Neural cell (in vitro differentiated cells): ENCODE data around the gene ZNF473. TPM values are rescaled to one million over a fixed set of nuclear protein-coding genes. Genes with fewer than 3 reads are reported as not detected.
A peak's percentile ranks its signal among the peaks of the same experiment; 100 is the strongest.

Source experiments
- H2AFZ ChIP-seq: fragments of 200-600, 300-800 bp; sonication (generic), shearing (Covaris generic); 2 replicates; pipeline ENCODE4 v1.6.0; 2014; ENCODE audit warnings: low read depth, mild to moderate bottlenecking, antibody characterized with exemption, low read length, moderate library complexity
- H3F3A ChIP-seq: fragments of 200-600 bp; shearing (Covaris generic); 2 replicates; pipeline ENCODE4 v1.6.1; 2016; ENCODE audit warnings: mild to moderate bottlenecking, moderate library complexity, mixed read lengths, antibody characterized with exemption, low read length; ENCODE audit not compliant: insufficient read depth, poor library complexity, severe bottlenecking
- H3K27ac ChIP-seq: fragments of 200-600, 300-800 bp; sonication (generic), shearing (Covaris generic); 2 replicates; pipeline ENCODE4 v1.5.1; 2014; ENCODE audit warnings: mild to moderate bottlenecking, low read length, moderate library complexity
- H3K27me3 ChIP-seq: fragments of 300-800, 200-600 bp; sonication (generic), shearing (Covaris generic); 2 replicates; pipeline ENCODE4 v1.6.0; 2014; ENCODE audit warnings: mild to moderate bottlenecking, low read depth, low read length, moderate library complexity; ENCODE audit not compliant: insufficient read depth
- H3K36me3 ChIP-seq: fragments of 300-800, 200-600 bp; sonication (generic), shearing (Covaris generic); 2 replicates; pipeline ENCODE4 v1.5.1; 2014; ENCODE audit warnings: mild to moderate bottlenecking, antibody characterized with exemption, low read length, moderate library complexity; ENCODE audit not compliant: insufficient read depth
- H3K4me2 ChIP-seq: fragments of 300-800, 200-600 bp; sonication (generic), shearing (Covaris generic); 2 replicates; pipeline ENCODE4 v1.6.0; 2014; ENCODE audit warnings: mild to moderate bottlenecking, low read length
- H3K4me3 ChIP-seq: fragments of 300-800, 200-600 bp; sonication (generic), shearing (Covaris generic); 2 replicates; pipeline ENCODE4 v1.5.1; 2014; ENCODE audit warnings: mild to moderate bottlenecking, low read length, moderate library complexity
- H3K79me2 ChIP-seq: fragments of 200-600 bp; shearing (Covaris generic); replicated peaks from 2 replicates; pipeline ENCODE4 v1.6.0; 2014; ENCODE audit warnings: mild to moderate bottlenecking, low read length, moderate library complexity; ENCODE audit not compliant: insufficient read depth
- H3K9ac ChIP-seq: fragments of 300-800, 200-600 bp; sonication (generic), shearing (Covaris generic); 2 replicates; pipeline ENCODE4 v1.6.1; 2016; ENCODE audit warnings: mild to moderate bottlenecking, low read length, mixed read lengths
- H3K9me2 ChIP-seq: fragments of 200-600 bp; shearing (Covaris generic); 2 replicates; pipeline ENCODE4 v1.6.1; 2016; ENCODE audit warnings: mild to moderate bottlenecking, low read length, mixed read lengths; ENCODE audit not compliant: insufficient read depth
- H3K9me3 ChIP-seq: fragments of 200-600, 300-800 bp; sonication (generic), shearing (Covaris generic); 2 replicates; pipeline ENCODE4 v1.6.1; 2016; ENCODE audit warnings: mild to moderate bottlenecking, mixed run types, low read length, moderate library complexity, mixed read lengths
- H4K20me1 ChIP-seq: fragments of 200-600 bp; shearing (Covaris generic); 2 replicates; pipeline ENCODE4 v1.6.1; 2016; ENCODE audit warnings: mild to moderate bottlenecking, mixed run types; ENCODE audit not compliant: insufficient read depth
- CTCF ChIP-seq: fragments of 450-650 bp; IDR thresholded peaks from 2 replicates; pipeline ENCODE4 v1.5.1; 2014; ENCODE audit warnings: antibody characterized with exemption, mild to moderate bottlenecking, moderate library complexity; ENCODE audit not compliant: poor library complexity, severe bottlenecking
- EP300 ChIP-seq: fragments of 450-650 bp; conservative IDR thresholded peaks from 2 replicates; pipeline ENCODE4 v1.6.1; 2014; ENCODE audit warnings: antibody characterized with exemption, mild to moderate bottlenecking, moderate library complexity; ENCODE audit not compliant: poor library complexity, severe bottlenecking
- EZH2 ChIP-seq: fragments of 200-600, 300-800 bp; shearing (Covaris generic), sonication (generic); IDR thresholded peaks from 2 replicates; pipeline ENCODE4 v1.6.1; 2014; ENCODE audit warnings: antibody characterized with exemption, low read length, borderline replicate concordance, mild to moderate bottlenecking; ENCODE audit not compliant: insufficient read depth, poor library complexity, severe bottlenecking
- MXI1 ChIP-seq: fragments of 450-650 bp; conservative IDR thresholded peaks from 2 replicates; pipeline ENCODE4 v1.6.1; 2014; ENCODE audit warnings: antibody characterized with exemption, mild to moderate bottlenecking; ENCODE audit not compliant: poor library complexity, severe bottlenecking
- POLR2AphosphoS5 ChIP-seq: IDR thresholded peaks from 2 replicates; pipeline ENCODE4 v1.6.1; 2012
- RAD21 ChIP-seq: fragments of 450-650 bp; conservative IDR thresholded peaks from 2 replicates; pipeline ENCODE4 v1.6.1; 2014; ENCODE audit warnings: antibody characterized with exemption, mild to moderate bottlenecking, moderate library complexity
- REST ChIP-seq: IDR thresholded peaks from 2 replicates; pipeline ENCODE4 v1.6.1; 2012; ENCODE audit warnings: borderline replicate concordance
- SMC3 ChIP-seq: fragments of 450-650 bp; conservative IDR thresholded peaks from 2 replicates; pipeline ENCODE4 v1.6.1; 2014; ENCODE audit warnings: antibody characterized with exemption, mild to moderate bottlenecking, moderate library complexity; ENCODE audit not compliant: poor library complexity
- TAF1 ChIP-seq: IDR thresholded peaks from 2 replicates; pipeline ENCODE4 v1.6.1; 2012; ENCODE audit warnings: low read depth
- polyA plus RNA-seq: library from polyadenylated mRNA; depleted of rRNA; stranded (reverse); fragments of >200 nt; gene quantifications from 2 replicates; pipeline ENCODE4 v1.2.3, GENCODE V29; 2014

The ZNF473 gene
- polyA plus RNA-seq, 1 donor from 2014 or later, result 8.4 TPM

- H3K9ac ChIP-seq, result no peak overlapping the region
- no peaks in the 10 kb centered on the region for H3K27me3 ChIP-seq
- no peaks in the 10 kb centered on the region for H3K36me3 ChIP-seq
- H3K4me2 ChIP-seq, result no peak overlapping the region
- H3K4me3 ChIP-seq, result no peak overlapping the region
- H3K9me3 ChIP-seq, result no peaks in the 10 kb centered on the region
- H3K79me2 ChIP-seq, result no peaks in the 10 kb centered on the region
- TF ChIP-seq CTCF, result peak; percentile 75
- TF ChIP-seq POLR2AphosphoS5, result no peak
- no peak for TF ChIP-seq REST
- peak; percentile 75 for TF ChIP-seq SMC3
- TF ChIP-seq EP300, result no peak
- no peak for TF ChIP-seq TAF1
- peak; percentile 75 for TF ChIP-seq RAD21
- TF ChIP-seq EZH2, result no peak
- H3F3A ChIP-seq, result no peaks in the 10 kb centered on the region
- no peak overlapping the region for H3K27ac ChIP-seq
- no peaks in the 10 kb centered on the region for H4K20me1 ChIP-seq
- no peak overlapping the region for H2AFZ ChIP-seq
- no peaks in the 10 kb centered on the region for H3K9me2 ChIP-seq
Measured at GRCh38 chr19:49983645-49984229, 42.1 kb upstream of the ZNF473 start.

DNA sequence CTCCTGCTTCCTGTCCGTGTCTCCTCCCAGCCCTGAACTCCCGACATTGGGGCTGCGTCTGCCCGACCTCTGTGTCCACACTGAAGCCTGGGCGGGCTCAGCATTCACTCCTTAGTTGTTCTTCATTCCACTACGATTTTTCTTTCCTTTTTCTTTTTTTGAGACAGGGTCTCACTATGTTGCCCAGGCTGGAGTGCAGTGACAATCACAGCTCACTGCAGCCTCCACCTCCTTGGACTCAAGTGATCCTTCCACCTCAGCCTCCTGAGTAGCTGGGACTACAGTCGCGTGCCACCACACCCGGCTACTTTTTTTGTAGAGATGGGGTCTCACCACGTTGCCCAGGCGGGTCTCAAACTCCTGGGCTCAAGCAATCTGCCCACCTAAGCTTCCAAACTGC, 41.3 kb upstream of the ZNF473 start:
- Histone ChIP-seq H3K9ac (no peak overlapping the region), H3K4me2 (no peak overlapping the region), H3K9me3 (no peaks in the 10 kb centered on the region), H3F3A (no peaks in the 10 kb centered on the region), H3K9me2 (no peaks in the 10 kb centered on the region), H3K27me3 (no peaks in the 10 kb centered on the region), H4K20me1 (no peaks in the 10 kb centered on the region), H3K27ac (no peak overlapping the region), H3K4me3 (no peak overlapping the region), H2AFZ (no peak overlapping the region), H3K36me3 (no peaks in the 10 kb centered on the region), H3K79me2 (no peaks in the 10 kb centered on the region)
- TF ChIP-seq POLR2AphosphoS5, result no peak
- no peak for TF ChIP-seq TAF1
- no peak for TF ChIP-seq SMC3
- TF ChIP-seq EZH2, result no peak
- TF ChIP-seq RAD21, result no peak
- TF ChIP-seq CTCF, result no peak
- no peak for TF ChIP-seq EP300
- TF ChIP-seq REST, result no peak
- TF ChIP-seq MXI1, result no peak
